Measurements from ENCODE around the gene YES1. TPM values are rescaled to one million over a fixed set of nuclear protein-coding genes. Genes with fewer than 3 reads are reported as not detected.

The YES1 gene
- total and polyA plus RNA-seq, 2 of the 13 experiments (the other 11 are each of a cell fraction or from before 2014, with no cell fraction given): 17.2 to 70.8 TPM

DNA sequence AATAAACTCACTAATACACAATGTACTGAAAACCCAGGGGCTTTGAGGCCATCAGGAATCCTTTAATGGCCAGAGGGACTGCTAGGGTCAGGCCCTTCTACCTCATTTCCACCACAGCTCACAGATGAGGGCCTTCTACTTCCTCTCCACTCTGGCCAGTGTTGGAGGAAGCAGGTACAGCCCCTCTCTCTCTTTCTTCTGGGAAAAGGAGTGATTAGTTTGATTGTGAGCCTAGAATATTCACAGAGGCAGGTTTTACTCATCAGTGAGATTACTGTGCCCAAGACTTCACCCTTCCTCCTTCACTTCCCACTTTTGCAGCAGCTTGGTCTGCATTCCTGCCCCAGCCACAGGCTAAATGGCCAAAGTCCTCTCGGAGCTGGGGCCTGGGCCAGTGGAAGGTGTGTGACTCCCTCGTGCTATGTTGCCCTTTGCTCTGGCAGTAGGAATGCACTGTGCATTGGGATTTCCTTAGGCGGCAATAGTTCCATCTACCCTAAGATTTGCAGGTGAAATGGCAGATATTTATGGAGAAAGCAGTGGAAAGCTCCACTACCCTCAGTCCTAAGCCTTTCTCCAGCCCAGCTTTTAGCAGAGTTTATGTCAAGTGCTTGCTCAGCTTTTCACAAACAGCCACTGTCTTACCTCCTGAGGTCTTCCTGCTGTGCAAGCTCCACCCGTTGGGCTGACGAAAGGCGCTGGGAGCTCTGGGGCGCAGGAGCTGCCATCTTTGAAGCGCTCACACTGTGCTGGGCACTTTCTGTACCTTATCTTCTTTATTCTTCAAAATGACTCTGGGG is 36.2 kb upstream of the YES1 start (continued):
- TF ChIP-seq, protein P1, sequence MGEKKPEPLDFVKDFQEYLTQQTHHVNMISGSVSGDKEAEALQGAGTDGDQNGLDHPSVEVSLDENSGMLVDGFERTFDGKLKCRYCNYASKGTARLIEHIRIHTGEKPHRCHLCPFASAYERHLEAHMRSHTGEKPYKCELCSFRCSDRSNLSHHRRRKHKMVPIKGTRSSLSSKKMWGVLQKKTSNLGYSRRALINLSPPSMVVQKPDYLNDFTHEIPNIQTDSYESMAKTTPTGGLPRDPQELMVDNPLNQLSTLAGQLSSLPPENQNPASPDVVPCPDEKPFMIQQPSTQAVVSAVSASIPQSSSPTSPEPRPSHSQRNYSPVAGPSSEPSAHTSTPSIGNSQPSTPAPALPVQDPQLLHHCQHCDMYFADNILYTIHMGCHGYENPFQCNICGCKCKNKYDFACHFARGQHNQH (CRISPR knock-in tag; IDR thresholded peaks at IDR 0.05): peak; percentile 92
- TF ChIP-seq IRX3 (CRISPR knock-in tag; IDR thresholded peaks at IDR 0.05; ENCODE audit: borderline replicate concordance, low read depth): no peak
- no peak for TF ChIP-seq SIN3B (IDR thresholded peaks at IDR 0.05; ENCODE audit: low read length)
- TF ChIP-seq ATF7-NPFF (CRISPR knock-in tag; IDR thresholded peaks at IDR 0.05; ENCODE audit: low read depth): no peak
- TF ChIP-seq, protein P2, sequence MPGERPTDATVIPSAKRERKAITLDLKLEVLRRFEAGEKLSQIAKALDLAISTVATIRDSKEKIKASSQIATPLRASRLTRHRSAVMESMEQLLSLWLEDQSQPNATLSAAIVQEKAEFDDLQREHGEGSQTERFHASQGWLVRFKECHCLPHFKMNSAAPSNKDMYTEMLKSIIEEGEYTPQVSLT (CRISPR knock-in tag; IDR thresholded peaks at IDR 0.05; ENCODE audit: borderline replicate concordance, low read depth): no peak
- peak; percentile 95 for TF ChIP-seq MTA1 (CRISPR knock-in tag; IDR thresholded peaks at IDR 0.05; ENCODE audit: borderline replicate concordance)
- TF ChIP-seq ZFP36L2 (CRISPR knock-in tag; IDR thresholded peaks at IDR 0.05): no peak
- TF ChIP-seq NFE2L2 (IDR thresholded peaks at IDR 0.05; ENCODE audit: low read length): no peak
- TF ChIP-seq, protein P3, sequence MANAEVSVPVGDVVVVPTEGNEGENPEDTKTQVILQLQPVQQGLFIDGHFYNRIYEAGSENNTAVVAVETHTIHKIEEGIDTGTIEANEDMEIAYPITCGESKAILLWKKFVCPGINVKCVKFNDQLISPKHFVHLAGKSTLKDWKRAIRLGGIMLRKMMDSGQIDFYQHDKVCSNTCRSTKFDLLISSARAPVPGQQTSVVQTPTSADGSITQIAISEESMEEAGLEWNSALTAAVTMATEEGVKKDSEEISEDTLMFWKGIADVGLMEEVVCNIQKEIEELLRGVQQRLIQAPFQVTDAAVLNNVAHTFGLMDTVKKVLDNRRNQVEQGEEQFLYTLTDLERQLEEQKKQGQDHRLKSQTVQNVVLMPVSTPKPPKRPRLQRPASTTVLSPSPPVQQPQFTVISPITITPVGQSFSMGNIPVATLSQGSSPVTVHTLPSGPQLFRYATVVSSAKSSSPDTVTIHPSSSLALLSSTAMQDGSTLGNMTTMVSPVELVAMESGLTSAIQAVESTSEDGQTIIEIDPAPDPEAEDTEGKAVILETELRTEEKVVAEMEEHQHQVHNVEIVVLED (CRISPR knock-in tag; IDR thresholded peaks at IDR 0.05; ENCODE audit: borderline replicate concordance): peak; percentile 48; the same call in 1 of the 2 replicates
- no peak for TF ChIP-seq GZF1 (CRISPR knock-in tag; IDR thresholded peaks at IDR 0.05)
- TF ChIP-seq ZNF329 (CRISPR knock-in tag; IDR thresholded peaks at IDR 0.05; ENCODE audit: low read depth): peak; percentile 59; the same call in 1 of the 2 replicates
- TF ChIP-seq, protein P4, sequence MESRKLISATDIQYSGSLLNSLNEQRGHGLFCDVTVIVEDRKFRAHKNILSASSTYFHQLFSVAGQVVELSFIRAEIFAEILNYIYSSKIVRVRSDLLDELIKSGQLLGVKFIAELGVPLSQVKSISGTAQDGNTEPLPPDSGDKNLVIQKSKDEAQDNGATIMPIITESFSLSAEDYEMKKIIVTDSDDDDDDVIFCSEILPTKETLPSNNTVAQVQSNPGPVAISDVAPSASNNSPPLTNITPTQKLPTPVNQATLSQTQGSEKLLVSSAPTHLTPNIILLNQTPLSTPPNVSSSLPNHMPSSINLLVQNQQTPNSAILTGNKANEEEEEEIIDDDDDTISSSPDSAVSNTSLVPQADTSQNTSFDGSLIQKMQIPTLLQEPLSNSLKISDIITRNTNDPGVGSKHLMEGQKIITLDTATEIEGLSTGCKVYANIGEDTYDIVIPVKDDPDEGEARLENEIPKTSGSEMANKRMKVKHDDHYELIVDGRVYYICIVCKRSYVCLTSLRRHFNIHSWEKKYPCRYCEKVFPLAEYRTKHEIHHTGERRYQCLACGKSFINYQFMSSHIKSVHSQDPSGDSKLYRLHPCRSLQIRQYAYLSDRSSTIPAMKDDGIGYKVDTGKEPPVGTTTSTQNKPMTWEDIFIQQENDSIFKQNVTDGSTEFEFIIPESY (CRISPR knock-in tag; IDR thresholded peaks at IDR 0.05): peak; percentile 78
- TF ChIP-seq ZNF780A (CRISPR knock-in tag; IDR thresholded peaks at IDR 0.05): 0 out of 2 replicates have a peak, but pooled peaks have one; percentile 64
- TF ChIP-seq, protein P5, sequence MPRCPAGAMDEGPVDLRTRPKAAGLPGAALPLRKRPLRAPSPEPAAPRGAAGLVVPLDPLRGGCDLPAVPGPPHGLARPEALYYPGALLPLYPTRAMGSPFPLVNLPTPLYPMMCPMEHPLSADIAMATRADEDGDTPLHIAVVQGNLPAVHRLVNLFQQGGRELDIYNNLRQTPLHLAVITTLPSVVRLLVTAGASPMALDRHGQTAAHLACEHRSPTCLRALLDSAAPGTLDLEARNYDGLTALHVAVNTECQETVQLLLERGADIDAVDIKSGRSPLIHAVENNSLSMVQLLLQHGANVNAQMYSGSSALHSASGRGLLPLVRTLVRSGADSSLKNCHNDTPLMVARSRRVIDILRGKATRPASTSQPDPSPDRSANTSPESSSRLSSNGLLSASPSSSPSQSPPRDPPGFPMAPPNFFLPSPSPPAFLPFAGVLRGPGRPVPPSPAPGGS (CRISPR knock-in tag; IDR thresholded peaks at IDR 0.05): 0 out of 2 replicates have a peak, but pooled peaks have one; percentile 52
- 0 out of 2 replicates have a peak, but pooled peaks have one; percentile 56 for TF ChIP-seq AKAP8 (CRISPR knock-in tag; IDR thresholded peaks at IDR 0.05)
- TF ChIP-seq ZFP41 (CRISPR knock-in tag; IDR thresholded peaks at IDR 0.05; ENCODE audit: borderline replicate concordance): no peak
- no peak for TF ChIP-seq HCFC1 (IDR thresholded peaks at IDR 0.05; ENCODE audit: low read depth, low read length)
- TF ChIP-seq ZNF274 (CRISPR knock-in tag; IDR thresholded peaks at IDR 0.05): no peak
- TF ChIP-seq SETDB1 (CRISPR knock-in tag; IDR thresholded peaks at IDR 0.05; ENCODE audit: borderline replicate concordance): 0 out of 2 replicates have a peak, but pooled peaks have one; percentile 50

Data from HepG2 (cell line).